ENCODE results near the gene IKBKG.
A peak's percentile ranks its signal among the peaks of the same experiment; 100 is the strongest.
"Not testable (repeated sequence)": the region's sequence is repeated elsewhere in the genome, so short reads cannot be mapped to it uniquely, and the experiment has no call there.

The IKBKG gene

DNA sequence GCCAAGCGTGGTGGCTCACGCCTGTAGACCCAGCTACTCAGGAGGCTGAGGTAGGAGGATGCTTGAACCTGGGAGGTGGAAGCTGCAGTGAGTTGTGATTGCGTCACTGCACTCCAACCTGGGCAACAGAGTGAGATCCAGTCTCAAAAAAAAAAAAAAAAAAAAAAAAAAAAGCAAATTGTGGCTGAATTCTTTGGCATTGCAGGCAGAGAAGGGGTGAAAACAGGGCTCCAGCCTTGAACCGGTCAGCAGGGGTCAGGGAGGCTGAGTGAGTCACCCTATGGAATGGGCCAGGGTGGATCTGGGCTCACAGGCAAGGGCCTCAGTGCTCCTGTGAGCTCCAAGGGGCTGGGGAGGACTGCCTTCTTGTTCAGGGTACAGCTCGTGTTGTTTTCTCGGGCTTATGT is 18.2 kb upstream of the IKBKG start:
- Histone ChIP-seq H3K27me3 (replicated peaks; ENCODE audit: control insufficient read depth, insufficient read depth, low read length) (no peaks in the 10 kb centered on the region), H3K9ac (ENCODE audit: low read length) (peak overlapping the region; percentile 38), H3K4me1 (ENCODE audit: control insufficient read depth, insufficient read depth, low read length) (peaks cover 16% of the 10 kb centered on the region), H3K4me3 (ENCODE audit: low read length) (no peak overlapping the region), H3K36me3 (ENCODE audit: control insufficient read depth, insufficient read depth, low read length, severe bottlenecking) (peaks cover 30% of the 10 kb centered on the region), H3K9me3 (ENCODE audit: control insufficient read depth, low read length) (no peaks in the 10 kb centered on the region)
- DNase-seq (ENCODE audit: low read depth): no peak

GRCh38 chrX:154530286-154530685 is 17.1 kb upstream of the IKBKG start:
- Histone ChIP-seq H3K36me3 (ENCODE audit: control insufficient read depth, insufficient read depth, low read length, severe bottlenecking) (peaks cover 37% of the 10 kb centered on the region), H3K27me3 (replicated peaks; ENCODE audit: control insufficient read depth, insufficient read depth, low read length) (no peaks in the 10 kb centered on the region), H3K9ac (ENCODE audit: low read length) (no peak overlapping the region), H3K4me1 (ENCODE audit: control insufficient read depth, insufficient read depth, low read length) (peaks cover 21% of the 10 kb centered on the region), H3K4me3 (ENCODE audit: low read length) (no peak overlapping the region), H3K9me3 (ENCODE audit: control insufficient read depth, low read length) (no peaks in the 10 kb centered on the region)
- DNase-seq (ENCODE audit: low read depth): no peak

DNA sequence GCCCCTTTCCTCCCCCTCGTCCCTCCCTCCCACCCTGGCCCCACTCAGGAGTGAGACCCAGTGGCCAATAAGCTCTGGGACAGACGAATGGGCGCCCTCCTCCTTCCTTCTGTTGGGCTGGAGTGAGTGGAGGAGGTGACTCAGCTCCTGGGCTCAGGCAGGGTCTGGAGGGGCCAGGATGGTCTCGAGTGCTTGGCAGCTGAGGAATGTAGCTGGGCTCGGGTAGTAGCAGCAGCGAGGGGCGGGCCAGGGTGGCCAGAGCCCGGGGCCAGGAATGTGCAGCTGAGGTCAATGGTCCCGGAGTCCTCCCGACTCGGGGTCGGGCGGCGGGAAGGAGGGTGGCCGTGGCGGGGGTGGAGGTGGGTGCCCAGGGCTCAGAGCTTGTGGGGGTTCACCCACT is 15.8 kb upstream of the IKBKG start:
- peaks cover 49% of the 10 kb centered on the region for H3K36me3 ChIP-seq (ENCODE audit: control insufficient read depth, insufficient read depth, low read length, severe bottlenecking)
- peak; percentile 31 for DNase-seq (ENCODE audit: low read depth)
- no peak overlapping the region for H3K4me3 ChIP-seq (ENCODE audit: low read length)
- no peaks in the 10 kb centered on the region for H3K9me3 ChIP-seq (ENCODE audit: control insufficient read depth, low read length)
- no peaks in the 10 kb centered on the region for H3K27me3 ChIP-seq (replicated peaks; ENCODE audit: control insufficient read depth, insufficient read depth, low read length)
- H3K9ac ChIP-seq (ENCODE audit: low read length): no peak overlapping the region
- H3K4me1 ChIP-seq (ENCODE audit: control insufficient read depth, insufficient read depth, low read length): peaks cover 21% of the 10 kb centered on the region

GRCh38 chrX:154532690-154533089 is 14.7 kb upstream of the IKBKG start:
- Histone ChIP-seq H3K4me3 (ENCODE audit: low read length) (no peak overlapping the region), H3K9ac (ENCODE audit: low read length) (no peak overlapping the region), H3K4me1 (ENCODE audit: control insufficient read depth, insufficient read depth, low read length) (peaks cover 12% of the 10 kb centered on the region), H3K36me3 (ENCODE audit: control insufficient read depth, insufficient read depth, low read length, severe bottlenecking) (peaks cover 50% of the 10 kb centered on the region), H3K9me3 (ENCODE audit: control insufficient read depth, low read length) (no peaks in the 10 kb centered on the region), H3K27me3 (replicated peaks; ENCODE audit: control insufficient read depth, insufficient read depth, low read length) (no peaks in the 10 kb centered on the region)
- DNase-seq (ENCODE audit: low read depth): no peak

- Histone ChIP-seq H3K9me3 (ENCODE audit: control insufficient read depth, low read length) (no peaks in the 10 kb centered on the region), H3K27me3 (replicated peaks; ENCODE audit: control insufficient read depth, insufficient read depth, low read length) (no peaks in the 10 kb centered on the region), H3K9ac (ENCODE audit: low read length) (peak overlapping the region; percentile 60), H3K4me3 (ENCODE audit: low read length) (no peak overlapping the region), H3K4me1 (ENCODE audit: control insufficient read depth, insufficient read depth, low read length) (peaks cover 7% of the 10 kb centered on the region), H3K36me3 (ENCODE audit: control insufficient read depth, insufficient read depth, low read length, severe bottlenecking) (peaks cover 59% of the 10 kb centered on the region)
- peak; percentile 90 for DNase-seq (ENCODE audit: low read depth)
Observed at GRCh38 chrX:154534526-154535322, 12.7 kb upstream of the IKBKG start.

GRCh38 chrX:154535892-154536291 is 11.5 kb upstream of the IKBKG start:
- no peaks in the 10 kb centered on the region for H3K27me3 ChIP-seq (replicated peaks; ENCODE audit: control insufficient read depth, insufficient read depth, low read length)
- H3K36me3 ChIP-seq (ENCODE audit: control insufficient read depth, insufficient read depth, low read length, severe bottlenecking): peaks cover 57% of the 10 kb centered on the region
- no peak overlapping the region for H3K4me3 ChIP-seq (ENCODE audit: low read length)
- DNase-seq (ENCODE audit: low read depth): no peak
- no peak overlapping the region for H3K9ac ChIP-seq (ENCODE audit: low read length)
- H3K9me3 ChIP-seq (ENCODE audit: control insufficient read depth, low read length): no peaks in the 10 kb centered on the region
- H3K4me1 ChIP-seq (ENCODE audit: control insufficient read depth, insufficient read depth, low read length): peaks cover 12% of the 10 kb centered on the region

- Histone ChIP-seq H3K9ac (ENCODE audit: low read length) (no peak overlapping the region), H3K27me3 (replicated peaks; ENCODE audit: control insufficient read depth, insufficient read depth, low read length) (no peaks in the 10 kb centered on the region), H3K4me3 (ENCODE audit: low read length) (no peak overlapping the region), H3K9me3 (ENCODE audit: control insufficient read depth, low read length) (no peaks in the 10 kb centered on the region), H3K36me3 (ENCODE audit: control insufficient read depth, insufficient read depth, low read length, severe bottlenecking) (peaks cover 31% of the 10 kb centered on the region), H3K4me1 (ENCODE audit: control insufficient read depth, insufficient read depth, low read length) (peaks cover 37% of the 10 kb centered on the region)
- DNase-seq (ENCODE audit: low read depth): no peak
Observed at GRCh38 chrX:154539077-154539476, 8.3 kb upstream of the IKBKG start.

GRCh38 chrX:154540365-154540764 is 7.1 kb upstream of the IKBKG start:
- H3K4me1 ChIP-seq (ENCODE audit: control insufficient read depth, insufficient read depth, low read length): peaks cover 43% of the 10 kb centered on the region
- not testable (repeated sequence) for H3K9me3 ChIP-seq (ENCODE audit: control insufficient read depth, low read length); DNase-seq (ENCODE audit: low read depth)

GRCh38 chrX:154540897-154541535 is 6.4 kb upstream of the IKBKG start:
- H3K4me3 ChIP-seq (ENCODE audit: low read length): no peak overlapping the region
- no peak for DNase-seq (ENCODE audit: low read depth)
- H3K27me3 ChIP-seq (replicated peaks; ENCODE audit: control insufficient read depth, insufficient read depth, low read length): no peaks in the 10 kb centered on the region
- H3K9me3 ChIP-seq (ENCODE audit: control insufficient read depth, low read length): no peaks in the 10 kb centered on the region
- peaks cover 43% of the 10 kb centered on the region for H3K4me1 ChIP-seq (ENCODE audit: control insufficient read depth, insufficient read depth, low read length)
- peaks cover 24% of the 10 kb centered on the region for H3K36me3 ChIP-seq (ENCODE audit: control insufficient read depth, insufficient read depth, low read length, severe bottlenecking)
- H3K9ac ChIP-seq (ENCODE audit: low read length): peak overlapping the region; percentile 53

More at GRCh38 chrX:154540365-154540764, 7.1 kb upstream of the IKBKG start:
- H3K27me3 ChIP-seq (replicated peaks; ENCODE audit: control insufficient read depth, insufficient read depth, low read length); H3K9ac ChIP-seq (ENCODE audit: low read length); H3K4me3 ChIP-seq (ENCODE audit: low read length): not testable (repeated sequence)
- H3K36me3 ChIP-seq (ENCODE audit: control insufficient read depth, insufficient read depth, low read length, severe bottlenecking): peaks cover 31% of the 10 kb centered on the region

GRCh38 chrX:154541589-154541895 is 5.9 kb upstream of the IKBKG start:
- H3K27me3 ChIP-seq (replicated peaks; ENCODE audit: control insufficient read depth, insufficient read depth, low read length): no peaks in the 10 kb centered on the region
- H3K4me1 ChIP-seq (ENCODE audit: control insufficient read depth, insufficient read depth, low read length): peaks cover 43% of the 10 kb centered on the region
- H3K4me3 ChIP-seq (ENCODE audit: low read length): no peak overlapping the region
- H3K9ac ChIP-seq (ENCODE audit: low read length): peak overlapping the region; percentile 53
- H3K9me3 ChIP-seq (ENCODE audit: control insufficient read depth, low read length): no peaks in the 10 kb centered on the region
- no peak for DNase-seq (ENCODE audit: low read depth)
- H3K36me3 ChIP-seq (ENCODE audit: control insufficient read depth, insufficient read depth, low read length, severe bottlenecking): peaks cover 20% of the 10 kb centered on the region

DNA sequence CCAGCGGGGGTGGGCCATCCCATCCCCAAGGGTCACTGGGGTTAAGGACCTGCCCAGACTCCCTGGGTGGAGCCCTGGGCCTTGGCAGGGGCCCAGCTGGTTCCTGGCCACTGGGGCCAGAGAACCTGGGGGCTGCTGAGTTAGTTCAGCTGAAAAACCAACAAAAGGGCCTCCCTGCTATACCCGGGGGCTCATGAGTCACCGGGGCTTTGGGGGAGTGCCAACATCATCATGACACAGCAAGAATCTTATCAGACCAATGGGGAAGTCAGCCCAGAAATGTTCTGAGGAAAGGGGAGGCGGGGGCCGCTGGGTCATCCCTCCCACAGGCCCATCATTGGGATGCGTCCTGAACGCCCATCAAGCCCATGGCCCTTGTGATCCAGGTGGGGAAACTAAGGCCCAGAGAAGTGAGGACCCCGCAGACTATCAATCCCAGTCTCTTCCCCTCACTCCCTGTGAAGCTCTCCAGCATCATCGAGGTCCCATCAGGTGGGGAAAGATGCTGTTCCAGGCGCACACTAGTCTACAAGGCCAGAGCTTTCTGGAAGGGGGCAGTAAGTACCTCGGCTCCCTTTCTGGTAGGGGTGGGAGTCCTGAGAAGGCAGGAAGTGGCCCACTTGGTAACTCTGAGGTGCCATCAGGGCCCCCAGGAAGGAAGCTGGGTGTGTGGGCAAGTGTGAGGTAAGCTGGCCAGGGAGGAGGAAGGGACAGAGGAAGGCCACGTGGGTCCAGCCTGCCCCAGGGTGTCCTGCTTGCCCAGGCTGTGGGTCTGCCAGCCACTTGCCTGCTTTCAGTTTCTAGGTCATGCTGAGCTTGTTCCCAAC is 5.3 kb upstream of the IKBKG start:
- Histone ChIP-seq H3K4me3 (ENCODE audit: low read length) (peak overlapping the region; percentile 62), H3K9ac (ENCODE audit: low read length) (peak overlapping the region; percentile 85), H3K9me3 (ENCODE audit: control insufficient read depth, low read length) (no peaks in the 10 kb centered on the region), H3K27me3 (replicated peaks; ENCODE audit: control insufficient read depth, insufficient read depth, low read length) (no peaks in the 10 kb centered on the region), H3K4me1 (ENCODE audit: control insufficient read depth, insufficient read depth, low read length) (peaks cover 43% of the 10 kb centered on the region), H3K36me3 (ENCODE audit: control insufficient read depth, insufficient read depth, low read length, severe bottlenecking) (peaks cover 20% of the 10 kb centered on the region)
- DNase-seq (ENCODE audit: low read depth): peak; percentile 89
